C4-2B (cell line): ENCODE measurements around the gene NDOR1.
"Not testable (repeated sequence)": the region's sequence is repeated elsewhere in the genome, so short reads cannot be mapped to it uniquely, and the experiment has no call there.

Experiments
- H3K27ac ChIP-seq: fragments of 450-650 bp; 2 replicates; pipeline ENCODE4 v1.5.1; 2017
- ZFX ChIP-seq: fragments of 450-650 bp; IDR thresholded peaks from 2 replicates; pipeline ENCODE4 v1.6.1; 2017
- TF ChIP-seq, protein P1 (sequence below): fragments of 450-650 bp; conservative IDR thresholded peaks from 2 replicates; pipeline ENCODE4 v1.5.1; 2017; ENCODE audit warnings: mild to moderate bottlenecking

NDOR1 gene

GRCh38 chr9:137256856-137257255 lies 51.4 kb downstream of the NDOR1 start:
- H3K27ac ChIP-seq, result no peak overlapping the region; the same call in 1 of the 2 replicates
- TF ChIP-seq, protein P1, sequence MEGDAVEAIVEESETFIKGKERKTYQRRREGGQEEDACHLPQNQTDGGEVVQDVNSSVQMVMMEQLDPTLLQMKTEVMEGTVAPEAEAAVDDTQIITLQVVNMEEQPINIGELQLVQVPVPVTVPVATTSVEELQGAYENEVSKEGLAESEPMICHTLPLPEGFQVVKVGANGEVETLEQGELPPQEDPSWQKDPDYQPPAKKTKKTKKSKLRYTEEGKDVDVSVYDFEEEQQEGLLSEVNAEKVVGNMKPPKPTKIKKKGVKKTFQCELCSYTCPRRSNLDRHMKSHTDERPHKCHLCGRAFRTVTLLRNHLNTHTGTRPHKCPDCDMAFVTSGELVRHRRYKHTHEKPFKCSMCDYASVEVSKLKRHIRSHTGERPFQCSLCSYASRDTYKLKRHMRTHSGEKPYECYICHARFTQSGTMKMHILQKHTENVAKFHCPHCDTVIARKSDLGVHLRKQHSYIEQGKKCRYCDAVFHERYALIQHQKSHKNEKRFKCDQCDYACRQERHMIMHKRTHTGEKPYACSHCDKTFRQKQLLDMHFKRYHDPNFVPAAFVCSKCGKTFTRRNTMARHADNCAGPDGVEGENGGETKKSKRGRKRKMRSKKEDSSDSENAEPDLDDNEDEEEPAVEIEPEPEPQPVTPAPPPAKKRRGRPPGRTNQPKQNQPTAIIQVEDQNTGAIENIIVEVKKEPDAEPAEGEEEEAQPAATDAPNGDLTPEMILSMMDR, result no peak
- TF ChIP-seq ZFX, result no peak

DNA sequence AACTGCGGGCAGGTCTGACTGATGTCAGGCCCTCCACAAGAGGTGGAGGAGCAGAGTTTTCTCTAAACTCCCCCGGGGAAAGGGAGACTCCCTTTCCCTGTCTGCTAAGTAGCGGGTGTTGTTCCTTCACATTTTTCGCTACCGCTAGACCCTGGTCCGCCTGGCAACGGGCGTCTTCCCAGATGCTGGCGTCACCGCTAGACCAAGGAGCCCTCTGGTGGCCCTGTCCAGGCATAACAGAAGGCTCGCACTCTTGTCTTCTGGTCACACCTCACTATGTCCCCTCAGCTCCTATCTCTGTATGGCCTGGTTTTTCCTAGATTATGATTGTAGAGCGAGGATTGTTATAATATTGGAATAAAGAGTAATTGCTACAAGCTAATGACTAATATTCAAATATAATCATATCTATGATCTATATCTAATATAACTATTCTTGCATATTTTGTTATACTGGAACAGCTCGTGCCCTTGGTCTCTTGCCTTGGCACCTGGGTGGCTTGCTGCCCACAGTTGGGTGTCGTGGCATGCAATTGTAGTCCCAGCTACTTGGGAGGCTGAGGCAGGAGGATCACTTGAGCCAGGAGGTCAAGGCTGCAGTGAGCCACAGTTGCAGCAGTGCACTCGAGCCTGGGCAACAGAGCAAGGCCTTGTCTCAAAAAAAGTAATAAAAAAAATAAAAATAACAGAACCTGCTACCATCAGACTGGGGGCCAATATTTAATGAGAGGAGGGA lies 56.8 kb downstream of the NDOR1 start:
- TF ChIP-seq, protein P1, result peak; percentile 83
- H3K27ac ChIP-seq, result not testable (repeated sequence)

DNA sequence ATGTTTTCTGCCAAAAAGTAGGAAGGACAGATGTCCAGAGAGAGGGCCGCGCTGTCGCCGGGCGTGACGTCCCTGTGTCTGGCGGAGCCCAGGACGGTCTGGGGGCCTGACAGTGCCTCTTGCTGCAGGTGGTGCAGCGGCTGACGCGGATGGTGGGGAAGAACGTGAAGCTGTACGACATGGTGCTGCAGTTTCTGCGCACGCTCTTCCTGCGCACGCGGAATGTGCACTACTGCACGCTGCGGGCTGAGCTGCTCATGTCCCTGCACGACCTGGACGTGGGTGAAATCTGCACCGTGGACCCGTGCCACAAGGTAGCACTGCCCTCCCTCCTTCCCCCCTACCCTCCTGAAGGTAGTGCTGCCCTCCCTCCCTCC lies 57.4 kb downstream of the NDOR1 start:
- H3K27ac ChIP-seq, result no peak overlapping the region; the same call in 1 of the 2 replicates

DNA sequence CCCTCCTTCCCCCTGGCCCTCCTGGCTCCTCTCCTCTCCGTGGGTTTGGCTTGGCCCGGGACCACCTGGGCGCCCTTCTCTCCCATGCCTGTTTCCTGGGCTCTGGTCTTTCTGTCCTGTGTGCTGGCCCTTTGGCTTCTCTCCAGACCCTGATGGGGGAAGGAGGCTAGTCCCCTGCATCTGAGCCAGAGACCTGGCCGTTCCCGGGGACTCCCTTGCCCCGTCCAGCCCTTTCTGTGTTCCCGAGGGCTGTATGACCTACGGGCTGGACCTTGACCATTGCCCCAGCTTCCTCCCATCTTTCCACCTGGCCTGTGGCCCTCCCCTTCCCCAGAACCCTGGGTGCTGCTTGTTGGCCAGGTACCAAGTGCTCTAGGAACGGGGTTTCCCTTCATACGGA lies 58.0 kb downstream of the NDOR1 start:
- TF ChIP-seq, protein P1, result no peak
- TF ChIP-seq ZFX, result no peak
- no peak overlapping the region; the same call in 1 of the 2 replicates for H3K27ac ChIP-seq

More for the DNA sequence above, 57.4 kb downstream of the NDOR1 start:
- TF ChIP-seq, protein P1, result no peak
- TF ChIP-seq ZFX, result no peak

GRCh38 chr9:137264067-137264466 lies 58.6 kb downstream of the NDOR1 start:
- TF ChIP-seq, protein P1, result no peak
- no peak for TF ChIP-seq ZFX
- H3K27ac ChIP-seq, result no peak overlapping the region

DNA sequence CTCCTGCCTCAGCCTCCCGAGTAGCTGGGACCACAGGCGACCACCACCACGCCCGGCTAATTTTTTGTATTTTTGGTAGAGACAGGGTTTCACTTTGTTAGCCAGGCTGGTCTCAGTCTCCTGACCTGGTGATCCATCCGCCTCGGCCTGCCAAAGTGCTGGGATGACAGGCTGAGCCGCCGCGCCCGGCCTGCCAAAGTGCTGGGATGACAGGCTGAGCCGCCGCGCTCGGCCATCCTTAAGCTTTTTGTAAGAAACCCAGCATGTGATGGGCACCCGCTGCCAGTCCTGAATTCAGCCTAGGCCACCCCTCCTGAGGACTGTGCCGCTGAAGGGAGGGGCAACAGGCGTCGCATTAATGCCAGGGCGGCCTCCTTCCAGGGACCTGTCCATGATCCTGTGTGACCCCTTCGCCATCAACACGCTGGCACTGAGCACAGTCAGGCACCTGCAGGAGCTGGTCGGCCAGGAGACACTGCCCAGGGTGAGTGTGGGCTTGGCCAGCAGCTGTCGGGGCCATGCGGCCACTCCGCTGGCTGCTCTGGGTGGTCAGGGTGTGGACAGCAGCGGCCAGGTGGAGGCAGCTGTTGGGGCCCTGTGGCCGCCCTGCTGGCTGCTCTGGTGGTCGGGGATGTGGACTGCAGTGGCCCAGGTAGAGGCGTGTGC lies 60.1 kb downstream of the NDOR1 start:
- no peak for TF ChIP-seq ZFX
- TF ChIP-seq, protein P1, result no peak
- peak overlapping the region; percentile 9 for H3K27ac ChIP-seq

GRCh38 chr9:137266162-137266527 lies 60.6 kb downstream of the NDOR1 start:
- H3K27ac ChIP-seq, result peak overlapping the region; percentile 9
- TF ChIP-seq ZFX, result no peak
- TF ChIP-seq, protein P1, result no peak
